Uterus (tissue), 4 donors: Measurements from ENCODE around the gene ATRN. TPM values are rescaled to one million over a fixed set of nuclear protein-coding genes. Genes with fewer than 3 reads are reported as not detected.

ENCODE experiments used
- DNase-seq, 2 donors: peaks; one replicate each; pipeline ENCODE4 v3.0.0-alpha.2; 2019 to 2020
- H3K27ac ChIP-seq, 2 donors: fragments of 200-600 bp; sonication (generic); 1 replicate in 1 of 2; 2 replicates in 1 of 2; pipeline ENCODE4 v1.5.1; 2016 to 2018
- H3K27me3 ChIP-seq, 2 donors: fragments of 200-600 bp; sonication (generic); one replicate each; pipeline ENCODE4 v1.5.1; 2018 to 2019; ENCODE audit warnings: control low read depth in 1 of 2
- H3K36me3 ChIP-seq, 2 donors: fragments of 200-600 bp; sonication (generic); one replicate each; pipeline ENCODE4 v1.5.1; 2019; ENCODE audit warnings: control low read depth in 1 of 2
- H3K4me1 ChIP-seq, 2 donors: fragments of 200-600 bp; sonication (generic); one replicate each; pipeline ENCODE4 v1.5.1; 2018 to 2019; ENCODE audit warnings: control low read depth in 1 of 2
- H3K4me3 ChIP-seq, 2 donors: fragments of 200-600 bp; sonication (generic); 1 replicate in 1 of 2; 2 replicates in 1 of 2; pipeline ENCODE4 v1.5.1; 2018 to 2019; ENCODE audit warnings: mild to moderate bottlenecking in 1 of 2
- H3K9me3 ChIP-seq, 2 donors: fragments of 200-600 bp; sonication (generic); one replicate each; pipeline ENCODE4 v1.5.1; 2019; ENCODE audit warnings: control low read depth in 1 of 2
- CTCF ChIP-seq, 4 experiments: fragments of 200-600 bp in 2 of 4; fragments of 450-650 bp in 2 of 4; sonication (generic) in 2 of 4; IDR thresholded peaks; one replicate each; pipeline ENCODE4 v1.5.1; 2016 to 2019; ENCODE audit warnings: antibody characterized with exemption in 4 of 4, mild to moderate bottlenecking in 2 of 4, moderate library complexity in 1 of 4
- POLR2A ChIP-seq, 2 donors: fragments of 450-650 bp; IDR thresholded peaks; one replicate each; pipeline ENCODE4 v1.6.1; 2016; ENCODE audit warnings: antibody characterized with exemption in 2 of 2, mild to moderate bottlenecking in 1 of 2, moderate library complexity in 1 of 2
- intact Hi-C: fragments of 100-400 bp; cut with DNase I; formaldehyde crosslinking; loops from one replicate; pipeline ENCODE4 v1.15.1; 2023; ENCODE audit warnings: low total_unique reads
- total RNA-seq, 4 donors: library from RNA; depleted of rRNA in 3 of 4; stranded (reverse); fragments of >200 nt in 3 of 4; gene quantifications; one replicate each; pipeline versions ENCODE4 v1.1.0 to v1.2.4, GENCODE V29; 2014 to 2023
- donor health status: DM: yes; HTN: yes; CAD: no.

The ATRN gene
- total RNA-seq, 4 donors from 2014 or later: 7.4 to 76.7 (median 21.2) TPM

DNA sequence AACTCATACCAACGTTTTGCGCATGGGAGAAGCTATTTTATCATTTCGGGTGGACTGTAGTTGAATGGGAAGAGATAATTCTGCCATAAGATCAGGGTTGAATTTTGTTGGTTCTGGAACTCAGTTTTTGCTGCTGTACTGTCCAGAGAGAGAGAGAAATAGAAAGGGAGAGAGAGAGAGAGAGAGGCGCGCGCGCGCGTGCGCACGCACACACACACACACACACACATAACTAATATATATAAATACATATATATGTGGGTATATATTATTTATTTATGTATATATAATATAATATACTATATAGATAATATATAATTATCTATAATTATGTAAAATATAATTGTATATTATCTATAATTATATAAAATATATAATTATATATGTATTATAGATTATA, 21.9 kb downstream of the ATRN start:
- Histone ChIP-seq H3K27me3 (no peaks in the 10 kb centered on the region), H3K36me3 (no peaks in the 10 kb centered on the region), H3K4me3 (no peak overlapping the region), H3K4me1 (no peaks in the 10 kb centered on the region), H3K27ac (no peak overlapping the region), H3K9me3 (no peaks in the 10 kb centered on the region)
- no peak for DNase-seq
- intact Hi-C loops: no loop called here
- no peak for TF ChIP-seq POLR2A (IDR thresholded peaks at IDR 0.05)
- no peak for TF ChIP-seq CTCF (IDR thresholded peaks at IDR 0.05)

- no peaks in the 10 kb centered on the region for H3K9me3 ChIP-seq
- no peaks in the 10 kb centered on the region for H3K36me3 ChIP-seq
- no peaks in the 10 kb centered on the region for H3K27me3 ChIP-seq
- H3K4me1 ChIP-seq: no peaks in the 10 kb centered on the region
- intact Hi-C loops: no loop called here
- DNase-seq: no peak
- TF ChIP-seq POLR2A (IDR thresholded peaks at IDR 0.05) (no peak), CTCF (IDR thresholded peaks at IDR 0.05) (no peak)
- no peak overlapping the region for H3K27ac ChIP-seq
- H3K4me3 ChIP-seq: no peak overlapping the region
Observed at GRCh38 chr20:3494218-3494617, 23.4 kb downstream of the ATRN start.

DNA sequence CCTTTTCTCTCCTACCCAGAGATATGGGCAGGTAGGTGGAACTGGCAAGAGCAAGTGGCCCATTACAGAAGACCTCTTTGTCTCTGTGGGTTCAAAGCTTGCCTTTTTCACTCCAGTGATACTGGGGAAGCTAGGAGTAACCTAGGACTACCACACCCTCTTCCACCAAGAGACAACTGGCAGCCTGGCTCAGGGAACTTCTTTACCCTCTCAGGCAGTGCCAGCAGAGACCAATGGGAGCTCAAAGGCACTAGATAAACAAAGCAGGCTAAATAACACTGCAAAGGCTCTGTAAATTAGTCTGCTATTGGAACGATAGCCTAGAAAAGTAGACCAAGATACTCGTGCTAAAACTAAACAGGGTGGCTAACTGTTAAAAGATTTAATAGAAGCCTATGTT, 32.1 kb downstream of the ATRN start:
- TF ChIP-seq CTCF (IDR thresholded peaks at IDR 0.05) (no peak), POLR2A (IDR thresholded peaks at IDR 0.05) (no peak)
- intact Hi-C loops: no loop called here

GRCh38 chr20:3505148-3505547, 34.3 kb downstream of the ATRN start:
- no peaks in the 10 kb centered on the region for H3K4me1 ChIP-seq
- intact Hi-C loops: no loop called here
- H3K27ac ChIP-seq: no peak overlapping the region
- H3K9me3 ChIP-seq: no peaks in the 10 kb centered on the region
- DNase-seq: no peak
- H3K4me3 ChIP-seq: no peak overlapping the region
- TF ChIP-seq CTCF (IDR thresholded peaks at IDR 0.05) (no peak), POLR2A (IDR thresholded peaks at IDR 0.05) (no peak)
- no peaks in the 10 kb centered on the region for H3K27me3 ChIP-seq
- no peaks in the 10 kb centered on the region for H3K36me3 ChIP-seq

More for the DNA sequence above, 32.1 kb downstream of the ATRN start:
- H3K9me3 ChIP-seq: no peaks in the 10 kb centered on the region
- no peaks in the 10 kb centered on the region for H3K27me3 ChIP-seq
- DNase-seq: no peak
- H3K4me3 ChIP-seq: no peak overlapping the region
- no peaks in the 10 kb centered on the region for H3K36me3 ChIP-seq
- no peaks in the 10 kb centered on the region for H3K4me1 ChIP-seq
- no peak overlapping the region for H3K27ac ChIP-seq

DNA sequence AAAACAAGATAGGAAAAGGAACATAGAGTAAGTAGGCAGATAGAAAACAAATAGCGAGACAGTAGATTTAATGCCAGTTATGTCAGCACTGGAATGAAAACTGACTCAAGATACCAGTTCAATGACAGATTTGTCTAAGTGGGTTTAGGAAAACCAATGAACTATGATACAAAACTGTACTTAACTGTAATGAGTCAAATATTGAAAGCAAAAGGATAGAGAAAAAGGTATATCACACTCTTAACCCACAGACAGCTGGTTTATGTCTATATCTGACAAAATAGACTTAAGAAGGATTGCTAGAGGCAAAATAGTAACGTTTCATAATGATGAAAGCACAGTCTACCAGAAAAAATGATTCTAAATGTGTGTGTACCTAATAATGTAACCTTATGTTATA, 38.2 kb downstream of the ATRN start:
- Histone ChIP-seq H3K4me1 (no peaks in the 10 kb centered on the region), H3K27ac (no peak overlapping the region), H3K27me3 (no peaks in the 10 kb centered on the region), H3K9me3 (no peaks in the 10 kb centered on the region), H3K36me3 (no peaks in the 10 kb centered on the region), H3K4me3 (no peak overlapping the region)
- intact Hi-C loops: no loop called here
- no peak for DNase-seq
- TF ChIP-seq POLR2A (IDR thresholded peaks at IDR 0.05): no peak
- TF ChIP-seq CTCF (IDR thresholded peaks at IDR 0.05): no peak
